ENCODE data around the gene FAP.

The FAP gene

GRCh38 chr2:162217598-162217997, 25.6 kb downstream of the FAP start:
- Histone ChIP-seq H3K27ac (ENCODE audit: low read depth, low read length, severe bottlenecking) (no peak overlapping the region), H3K9me3 (ENCODE audit: control insufficient read depth, low read length) (no peaks in the 10 kb centered on the region), H3K36me3 (ENCODE audit: control insufficient read depth, insufficient read depth, low read length) (no peaks in the 10 kb centered on the region), H3K4me3 (ENCODE audit: extremely low read depth, insufficient read depth, low read length, poor library complexity, severe bottlenecking) (no peak overlapping the region), H3K4me1 (ENCODE audit: control insufficient read depth, insufficient read depth, low read length, poor library complexity, severe bottlenecking) (no peaks in the 10 kb centered on the region)
- no CpG with 5 or more reads among the region's 1 CpG for WGBS, 2 experiments (ENCODE audit: insufficient coverage in 2 of 2)

GRCh38 chr2:162215162-162215561, 28.1 kb downstream of the FAP start:
- H3K9me3 ChIP-seq (ENCODE audit: control insufficient read depth, low read length) = no peaks in the 10 kb centered on the region
- WGBS, 2 experiments (ENCODE audit: insufficient coverage in 2 of 2) = 89 to 100% methylated on average over 2 of the region's 3 CpGs
- H3K4me1 ChIP-seq (ENCODE audit: control insufficient read depth, insufficient read depth, low read length, poor library complexity, severe bottlenecking) = no peaks in the 10 kb centered on the region
- no peak overlapping the region for H3K4me3 ChIP-seq (ENCODE audit: extremely low read depth, insufficient read depth, low read length, poor library complexity, severe bottlenecking)
- H3K27ac ChIP-seq (ENCODE audit: low read depth, low read length, severe bottlenecking) = no peak overlapping the region
- no peaks in the 10 kb centered on the region for H3K36me3 ChIP-seq (ENCODE audit: control insufficient read depth, insufficient read depth, low read length)

- H3K4me1 ChIP-seq (ENCODE audit: control insufficient read depth, insufficient read depth, low read length, poor library complexity, severe bottlenecking) = no peaks in the 10 kb centered on the region
- H3K27ac ChIP-seq (ENCODE audit: low read depth, low read length, severe bottlenecking) = no peak overlapping the region
- H3K36me3 ChIP-seq (ENCODE audit: control insufficient read depth, insufficient read depth, low read length) = no peaks in the 10 kb centered on the region
- no peak overlapping the region for H3K4me3 ChIP-seq (ENCODE audit: extremely low read depth, insufficient read depth, low read length, poor library complexity, severe bottlenecking)
- no peaks in the 10 kb centered on the region for H3K9me3 ChIP-seq (ENCODE audit: control insufficient read depth, low read length)
- no CpG with 5 or more reads among the region's 2 CpGs for WGBS, 2 experiments (ENCODE audit: insufficient coverage in 2 of 2)
Measured at GRCh38 chr2:162212366-162212765, 30.9 kb downstream of the FAP start.

GRCh38 chr2:162211732-162212131, 31.5 kb downstream of the FAP start:
- no peaks in the 10 kb centered on the region for H3K36me3 ChIP-seq (ENCODE audit: control insufficient read depth, insufficient read depth, low read length)
- H3K4me1 ChIP-seq (ENCODE audit: control insufficient read depth, insufficient read depth, low read length, poor library complexity, severe bottlenecking) = no peaks in the 10 kb centered on the region
- H3K27ac ChIP-seq (ENCODE audit: low read depth, low read length, severe bottlenecking) = no peak overlapping the region
- no peaks in the 10 kb centered on the region for H3K9me3 ChIP-seq (ENCODE audit: control insufficient read depth, low read length)
- no peak overlapping the region for H3K4me3 ChIP-seq (ENCODE audit: extremely low read depth, insufficient read depth, low read length, poor library complexity, severe bottlenecking)
- WGBS, 2 experiments (ENCODE audit: insufficient coverage in 2 of 2) = no CpG with 5 or more reads among the region's 3 CpGs

DNA sequence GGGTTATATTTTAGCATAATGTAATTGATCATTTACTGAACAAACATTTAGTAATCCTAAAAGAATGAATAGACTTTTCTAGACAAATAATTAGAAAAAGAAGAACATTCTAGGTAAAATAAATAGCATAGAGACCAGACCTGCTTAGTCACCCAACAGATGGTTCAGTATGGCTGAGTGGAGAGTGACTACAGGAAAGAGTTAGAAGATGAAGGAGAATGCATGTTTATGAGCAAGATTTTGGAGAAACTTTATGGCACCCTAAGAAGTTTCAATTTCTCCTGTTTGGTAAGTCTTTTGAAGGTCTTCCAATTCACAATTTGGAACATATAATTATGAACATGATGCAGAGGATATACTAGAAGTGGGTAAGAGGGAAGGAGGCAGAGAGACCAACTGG, 32.9 kb downstream of the FAP start:
- no peak overlapping the region for H3K4me3 ChIP-seq (ENCODE audit: extremely low read depth, insufficient read depth, low read length, poor library complexity, severe bottlenecking)
- H3K4me1 ChIP-seq (ENCODE audit: control insufficient read depth, insufficient read depth, low read length, poor library complexity, severe bottlenecking) = no peaks in the 10 kb centered on the region
- no peak overlapping the region for H3K27ac ChIP-seq (ENCODE audit: low read depth, low read length, severe bottlenecking)
- no peaks in the 10 kb centered on the region for H3K36me3 ChIP-seq (ENCODE audit: control insufficient read depth, insufficient read depth, low read length)
- H3K9me3 ChIP-seq (ENCODE audit: control insufficient read depth, low read length) = no peaks in the 10 kb centered on the region

DNA sequence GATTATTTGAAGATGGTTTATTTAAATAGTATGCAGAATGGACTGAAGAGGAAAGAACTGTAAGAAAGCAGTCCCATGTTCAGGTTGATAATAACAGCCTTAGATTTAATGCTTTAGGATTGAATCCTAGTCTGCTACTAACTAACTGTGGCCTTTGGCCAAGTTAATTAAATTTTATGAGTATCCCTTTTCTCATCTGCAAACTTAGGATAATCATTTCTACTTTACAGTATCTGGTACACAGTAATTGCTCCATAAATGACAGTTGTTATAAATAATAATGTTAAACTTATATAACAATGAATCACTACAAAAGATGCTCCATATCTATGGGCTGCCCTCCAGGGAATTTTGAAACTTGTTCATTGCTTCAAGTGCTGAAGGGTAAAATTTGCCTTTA, 41.0 kb downstream of the FAP start:
- H3K4me3 ChIP-seq (ENCODE audit: extremely low read depth, insufficient read depth, low read length, poor library complexity, severe bottlenecking) = no peak overlapping the region
- H3K9me3 ChIP-seq (ENCODE audit: control insufficient read depth, low read length) = no peaks in the 10 kb centered on the region
- H3K36me3 ChIP-seq (ENCODE audit: control insufficient read depth, insufficient read depth, low read length) = no peaks in the 10 kb centered on the region
- no peaks in the 10 kb centered on the region for H3K4me1 ChIP-seq (ENCODE audit: control insufficient read depth, insufficient read depth, low read length, poor library complexity, severe bottlenecking)
- H3K27ac ChIP-seq (ENCODE audit: low read depth, low read length, severe bottlenecking) = no peak overlapping the region

- WGBS, 2 experiments (ENCODE audit: insufficient coverage in 2 of 2) = no CpG with 5 or more reads among the region's 1 CpG
- Histone ChIP-seq H3K4me3 (ENCODE audit: extremely low read depth, insufficient read depth, low read length, poor library complexity, severe bottlenecking) (no peak overlapping the region), H3K4me1 (ENCODE audit: control insufficient read depth, insufficient read depth, low read length, poor library complexity, severe bottlenecking) (no peaks in the 10 kb centered on the region), H3K36me3 (ENCODE audit: control insufficient read depth, insufficient read depth, low read length) (no peaks in the 10 kb centered on the region), H3K9me3 (ENCODE audit: control insufficient read depth, low read length) (no peaks in the 10 kb centered on the region), H3K27ac (ENCODE audit: low read depth, low read length, severe bottlenecking) (no peak overlapping the region)
Measured at GRCh38 chr2:162200636-162201035, 42.6 kb downstream of the FAP start.

GRCh38 chr2:162199913-162200312, 43.3 kb downstream of the FAP start:
- H3K36me3 ChIP-seq (ENCODE audit: control insufficient read depth, insufficient read depth, low read length) = no peaks in the 10 kb centered on the region
- H3K4me3 ChIP-seq (ENCODE audit: extremely low read depth, insufficient read depth, low read length, poor library complexity, severe bottlenecking) = no peak overlapping the region

DNA sequence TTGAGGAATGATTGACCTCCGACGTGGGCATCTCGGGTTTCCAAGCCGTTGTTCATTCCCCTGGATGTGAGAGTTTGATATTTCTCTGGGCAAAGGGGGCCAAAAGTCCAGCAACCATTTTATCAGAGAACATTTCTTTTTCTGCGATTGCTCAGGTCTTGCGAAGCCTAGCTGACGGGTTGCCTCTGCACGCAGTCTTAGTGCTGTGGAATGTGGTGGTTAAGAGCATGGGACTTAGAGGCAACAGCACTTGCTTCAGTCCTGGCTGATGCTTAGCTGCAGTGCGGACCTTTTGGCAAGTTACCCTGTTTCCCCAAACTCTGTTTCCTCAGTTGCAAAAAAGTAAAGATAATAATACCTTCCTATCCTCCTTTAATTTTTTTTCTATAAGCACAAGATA, 45.0 kb downstream of the FAP start:
- WGBS, 2 experiments (ENCODE audit: insufficient coverage in 2 of 2) = 100% methylated on average over 1 to 4 of the region's 9 CpGs
- no peaks in the 10 kb centered on the region for H3K4me1 ChIP-seq (ENCODE audit: control insufficient read depth, insufficient read depth, low read length, poor library complexity, severe bottlenecking)
- no peaks in the 10 kb centered on the region for H3K9me3 ChIP-seq (ENCODE audit: control insufficient read depth, low read length)
- H3K27ac ChIP-seq (ENCODE audit: low read depth, low read length, severe bottlenecking) = no peak overlapping the region
- H3K36me3 ChIP-seq (ENCODE audit: control insufficient read depth, insufficient read depth, low read length) = no peaks in the 10 kb centered on the region
- H3K4me3 ChIP-seq (ENCODE audit: extremely low read depth, insufficient read depth, low read length, poor library complexity, severe bottlenecking) = no peak overlapping the region

More at GRCh38 chr2:162199913-162200312, 43.3 kb downstream of the FAP start:
- Histone ChIP-seq H3K27ac (ENCODE audit: low read depth, low read length, severe bottlenecking) (no peak overlapping the region), H3K4me1 (ENCODE audit: control insufficient read depth, insufficient read depth, low read length, poor library complexity, severe bottlenecking) (no peaks in the 10 kb centered on the region), H3K9me3 (ENCODE audit: control insufficient read depth, low read length) (no peaks in the 10 kb centered on the region)
- no CpG with 5 or more reads among the region's 1 CpG for WGBS, 2 experiments (ENCODE audit: insufficient coverage in 2 of 2)

DNA sequence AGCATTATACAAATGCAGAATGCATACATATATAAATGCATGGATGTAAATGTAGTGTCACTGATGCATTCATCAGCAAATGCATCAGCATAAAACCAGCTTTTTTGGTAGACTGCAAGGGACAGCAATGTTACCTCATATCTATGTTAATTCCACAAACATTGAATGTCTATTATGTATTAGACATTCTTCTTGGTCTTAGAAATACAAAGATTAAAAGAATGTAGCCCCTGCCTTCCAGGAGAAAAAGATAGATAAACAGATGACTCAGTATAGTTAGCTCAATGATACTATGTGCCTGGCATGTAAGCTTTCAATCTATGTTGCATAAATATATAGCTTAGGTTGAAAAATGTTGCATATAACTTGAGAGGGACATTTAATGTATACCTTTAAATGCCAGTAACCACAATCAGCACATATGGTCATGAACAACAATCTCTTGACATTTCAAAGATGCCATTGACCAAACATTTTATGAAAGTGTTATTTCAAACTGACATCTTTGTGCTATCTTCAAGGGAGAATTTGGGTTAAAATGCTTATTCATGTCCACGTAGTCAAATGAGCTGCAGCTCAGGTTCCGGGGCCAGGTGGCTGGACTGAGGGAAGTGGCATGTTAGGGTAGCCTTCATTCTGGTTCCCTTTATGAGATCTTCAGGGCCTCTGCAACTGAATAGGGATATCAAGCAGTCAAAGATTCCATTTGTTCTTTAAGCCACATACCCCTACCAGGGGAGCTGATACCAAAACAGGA, 46.0 kb downstream of the FAP start:
- H3K4me3 ChIP-seq (ENCODE audit: extremely low read depth, insufficient read depth, low read length, poor library complexity, severe bottlenecking) = no peak overlapping the region
- H3K4me1 ChIP-seq (ENCODE audit: control insufficient read depth, insufficient read depth, low read length, poor library complexity, severe bottlenecking) = no peaks in the 10 kb centered on the region
- H3K36me3 ChIP-seq (ENCODE audit: control insufficient read depth, insufficient read depth, low read length) = no peaks in the 10 kb centered on the region
- H3K9me3 ChIP-seq (ENCODE audit: control insufficient read depth, low read length) = no peaks in the 10 kb centered on the region
- 90 to 93% methylated on average over 2 of the region's 2 CpGs for WGBS, 2 experiments (ENCODE audit: insufficient coverage in 2 of 2)
- H3K27ac ChIP-seq (ENCODE audit: low read depth, low read length, severe bottlenecking) = no peak overlapping the region

GRCh38 chr2:162196638-162197037, 46.6 kb downstream of the FAP start:
- Histone ChIP-seq H3K36me3 (ENCODE audit: control insufficient read depth, insufficient read depth, low read length) (no peaks in the 10 kb centered on the region), H3K27ac (ENCODE audit: low read depth, low read length, severe bottlenecking) (no peak overlapping the region), H3K4me3 (ENCODE audit: extremely low read depth, insufficient read depth, low read length, poor library complexity, severe bottlenecking) (no peak overlapping the region), H3K4me1 (ENCODE audit: control insufficient read depth, insufficient read depth, low read length, poor library complexity, severe bottlenecking) (no peaks in the 10 kb centered on the region), H3K9me3 (ENCODE audit: control insufficient read depth, low read length) (no peaks in the 10 kb centered on the region)
- WGBS, 2 experiments (ENCODE audit: insufficient coverage in 2 of 2) = 92 to 100% methylated on average over 3 to 5 of the region's 7 CpGs

All from mesodermal cell (in vitro differentiated cells).